Activated naive CD4-positive, alpha-beta T cell treated with anti-CD3 and anti-CD28 coated beads, Interleukin-2, amount 50 U/mL, for 24 hours (primary cell): ENCODE results near the gene FAM228A.
"Not testable (repeated sequence)": the region's sequence is repeated elsewhere in the genome, so short reads cannot be mapped to it uniquely, and the experiment has no call there.

Source experiments
- H3K27ac Mint-ChIP-seq: one replicate; pipeline ENCODE4 v1.8.0; 2021; ENCODE audit warnings: mild to moderate bottlenecking, mixed read lengths
- H3K27me3 Mint-ChIP-seq: one replicate; pipeline ENCODE4 v1.8.0; 2021; ENCODE audit warnings: mixed read lengths
- H3K36me3 Mint-ChIP-seq: one replicate; pipeline ENCODE4 v1.8.0; 2021; ENCODE audit warnings: mixed read lengths
- H3K4me1 Mint-ChIP-seq: one replicate; pipeline ENCODE4 v1.8.0; 2021; ENCODE audit warnings: mixed read lengths
- H3K4me3 Mint-ChIP-seq: one replicate; pipeline ENCODE4 v1.8.0; 2021; ENCODE audit warnings: mild to moderate bottlenecking, mixed read lengths
- H3K9me3 Mint-ChIP-seq: one replicate; pipeline ENCODE4 v1.8.0; 2021; ENCODE audit warnings: mixed read lengths

Gene FAM228A

DNA sequence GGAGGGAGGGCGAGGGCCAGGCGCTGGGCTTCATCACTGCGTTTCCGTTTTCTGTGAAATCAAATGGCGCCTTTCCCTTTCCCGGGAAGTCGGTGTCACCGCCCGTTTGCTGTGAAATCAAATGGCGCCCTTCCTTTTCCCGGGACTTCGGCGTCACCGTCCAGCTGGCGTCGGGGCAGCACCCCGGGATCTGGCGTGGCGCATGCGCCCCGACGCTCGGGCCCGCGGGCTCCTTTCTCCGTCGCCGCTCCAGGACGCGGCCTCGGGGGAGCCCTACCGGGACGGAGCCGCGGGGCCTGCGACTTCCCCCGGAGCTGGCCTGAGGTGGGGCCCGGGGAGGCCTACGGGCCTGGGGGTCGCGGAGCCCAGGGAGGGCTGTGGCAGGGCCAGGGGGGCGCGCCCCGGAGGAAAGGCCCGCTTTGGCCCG is at the start of gene FAM228A:
TSS of gene FAM228A (plus strand) at position 203 of the 427 bp plus-strand sequence. CDS start 428 bp downstream, outside the sequence.
- Mint-ChIP-seq H3K36me3 (no peaks in the 10 kb centered on the region), H3K27ac (no peak within 1 kb of the TSS), H3K9me3 (no peaks in the 10 kb centered on the region), H3K27me3 (peaks cover 3% of the 10 kb centered on the region), H3K4me3 (no peak within 1 kb of the TSS), H3K4me1 (no peaks in the 10 kb centered on the region)

DNA sequence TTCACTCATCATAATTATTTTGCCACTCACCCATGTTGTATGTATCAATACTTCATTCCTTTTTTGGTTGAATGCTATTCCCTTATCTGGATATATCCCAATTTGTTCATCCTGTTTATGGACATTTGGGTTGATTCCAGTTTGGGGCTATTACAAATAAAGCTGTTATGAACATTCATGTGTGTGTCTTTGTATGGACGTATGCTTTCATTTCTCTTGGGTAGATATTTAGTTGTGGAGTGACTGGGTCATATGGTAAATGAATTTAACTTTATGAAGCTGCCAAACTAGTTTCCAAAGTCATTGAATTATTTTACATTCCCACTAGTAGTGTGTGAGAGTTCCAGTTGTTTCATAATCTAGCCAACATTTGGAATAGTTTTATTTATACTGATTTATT is 48.9 kb upstream of the FAM228A start:
- Mint-ChIP-seq H3K27me3 (no peaks in the 10 kb centered on the region), H3K4me1 (peaks cover 12% of the 10 kb centered on the region), H3K36me3 (no peaks in the 10 kb centered on the region), H3K9me3 (no peaks in the 10 kb centered on the region), H3K4me3 (no peak overlapping the region), H3K27ac (no peak overlapping the region)

- Mint-ChIP-seq H3K4me1 (no peaks in the 10 kb centered on the region), H3K4me3 (no peak overlapping the region), H3K27ac (no peak overlapping the region), H3K36me3 (peaks cover 9% of the 10 kb centered on the region), H3K27me3 (no peaks in the 10 kb centered on the region), H3K9me3 (no peaks in the 10 kb centered on the region)
Observed at GRCh38 chr2:24132543-24132942, 42.3 kb upstream of the FAM228A start.

- H3K36me3 Mint-ChIP-seq, H3K4me3 Mint-ChIP-seq, H3K9me3 Mint-ChIP-seq, H3K27ac Mint-ChIP-seq, H3K27me3 Mint-ChIP-seq, H3K4me1 Mint-ChIP-seq: not testable (repeated sequence)
Observed at GRCh38 chr2:24140305-24140704, 34.5 kb upstream of the FAM228A start.

DNA sequence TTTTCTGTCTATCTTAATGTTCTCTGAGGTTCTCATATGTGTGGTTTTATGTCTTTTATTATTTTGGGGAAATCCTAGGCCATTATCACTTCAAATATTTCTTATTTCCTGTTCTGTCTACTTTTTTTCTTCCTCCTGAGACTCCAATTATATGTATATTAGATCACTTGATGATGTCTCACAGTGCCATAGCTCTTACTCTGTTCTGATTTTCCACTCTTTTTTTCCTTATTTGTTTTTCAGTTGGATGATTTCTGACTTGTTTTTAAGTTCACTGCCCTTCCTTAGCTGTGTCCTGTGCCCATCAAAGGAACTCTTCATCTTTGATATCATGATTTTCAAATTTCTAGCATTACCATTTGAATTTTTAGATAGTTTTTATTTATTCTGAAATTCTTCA is 27.5 kb upstream of the FAM228A start:
- Mint-ChIP-seq H3K27ac (no peak overlapping the region), H3K9me3 (peaks cover 14% of the 10 kb centered on the region), H3K27me3 (no peaks in the 10 kb centered on the region), H3K36me3 (peaks cover 33% of the 10 kb centered on the region), H3K4me1 (no peaks in the 10 kb centered on the region), H3K4me3 (no peak overlapping the region)

GRCh38 chr2:24152413-24153197 is 22.2 kb upstream of the FAM228A start:
- Mint-ChIP-seq H3K27ac (no peak overlapping the region), H3K27me3 (no peaks in the 10 kb centered on the region), H3K4me3 (no peak overlapping the region), H3K4me1 (no peaks in the 10 kb centered on the region), H3K9me3 (peaks cover 9% of the 10 kb centered on the region), H3K36me3 (peaks cover 24% of the 10 kb centered on the region)

DNA sequence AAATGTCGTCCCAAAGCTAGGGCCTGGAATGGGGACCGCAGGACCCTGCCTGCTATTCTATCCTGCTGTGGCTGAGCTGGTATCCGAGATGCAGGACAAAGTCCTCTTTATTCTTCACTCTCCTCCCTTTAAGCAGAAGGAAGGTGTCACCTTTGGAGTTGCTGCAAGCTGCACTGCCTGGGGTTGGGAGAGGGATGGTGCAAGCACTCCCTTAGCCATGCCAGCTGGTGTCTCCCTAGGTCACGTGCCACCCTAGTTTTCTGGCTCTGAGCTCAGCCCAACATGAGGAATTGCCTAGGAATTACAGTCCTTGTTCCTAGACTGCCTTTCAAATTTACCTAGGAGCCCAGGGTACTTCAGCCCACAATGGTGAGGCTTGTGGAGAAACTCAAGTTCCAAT is 21.4 kb upstream of the FAM228A start:
- no peak overlapping the region for H3K27ac Mint-ChIP-seq
- H3K36me3 Mint-ChIP-seq: peaks cover 20% of the 10 kb centered on the region
- H3K9me3 Mint-ChIP-seq: peaks cover 8% of the 10 kb centered on the region
- H3K4me3 Mint-ChIP-seq: no peak overlapping the region
- no peaks in the 10 kb centered on the region for H3K27me3 Mint-ChIP-seq
- H3K4me1 Mint-ChIP-seq: no peaks in the 10 kb centered on the region

DNA sequence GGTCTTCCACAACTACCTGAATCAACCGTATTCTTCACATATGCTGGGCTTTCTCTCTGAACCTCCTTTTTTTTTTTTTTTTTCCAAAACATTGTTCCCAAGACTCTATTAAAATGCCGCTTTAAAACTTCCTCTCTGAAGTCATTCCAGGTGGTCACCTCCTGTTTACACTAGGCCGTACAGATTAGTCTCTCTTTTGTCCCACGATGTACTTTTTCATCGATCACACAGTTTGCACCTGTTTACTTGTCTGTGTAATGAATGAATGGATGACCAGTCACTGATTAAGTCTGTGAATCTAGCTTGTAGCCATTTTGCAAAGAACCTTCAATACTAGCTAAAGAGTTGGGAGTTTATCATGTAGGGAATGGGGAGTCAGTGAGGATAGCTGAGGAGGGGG is 16.7 kb upstream of the FAM228A start:
- Mint-ChIP-seq H3K4me3 (no peak overlapping the region), H3K9me3 (no peaks in the 10 kb centered on the region), H3K27ac (no peak overlapping the region), H3K36me3 (peaks cover 3% of the 10 kb centered on the region), H3K27me3 (no peaks in the 10 kb centered on the region), H3K4me1 (no peaks in the 10 kb centered on the region)

GRCh38 chr2:24159708-24160107 is 15.1 kb upstream of the FAM228A start:
- Mint-ChIP-seq H3K27ac (no peak overlapping the region), H3K4me3 (no peak overlapping the region), H3K4me1 (no peaks in the 10 kb centered on the region), H3K9me3 (no peaks in the 10 kb centered on the region), H3K36me3 (peaks cover 3% of the 10 kb centered on the region), H3K27me3 (no peaks in the 10 kb centered on the region)

GRCh38 chr2:24160761-24161160 is 14.1 kb upstream of the FAM228A start:
- no peaks in the 10 kb centered on the region for H3K4me1 Mint-ChIP-seq
- H3K9me3 Mint-ChIP-seq: no peaks in the 10 kb centered on the region
- no peaks in the 10 kb centered on the region for H3K27me3 Mint-ChIP-seq
- H3K27ac Mint-ChIP-seq: no peak overlapping the region
- H3K36me3 Mint-ChIP-seq: peaks cover 3% of the 10 kb centered on the region
- no peak overlapping the region for H3K4me3 Mint-ChIP-seq

- H3K27me3 Mint-ChIP-seq: no peaks in the 10 kb centered on the region
- H3K4me1 Mint-ChIP-seq: no peaks in the 10 kb centered on the region
- no peak overlapping the region for H3K27ac Mint-ChIP-seq
- no peaks in the 10 kb centered on the region for H3K9me3 Mint-ChIP-seq
- H3K36me3 Mint-ChIP-seq: peaks cover 2% of the 10 kb centered on the region
- no peak overlapping the region for H3K4me3 Mint-ChIP-seq
Observed at GRCh38 chr2:24162494-24162893, 12.4 kb upstream of the FAM228A start.

GRCh38 chr2:24163186-24163585 is 11.7 kb upstream of the FAM228A start:
- Mint-ChIP-seq H3K4me3 (no peak overlapping the region), H3K36me3 (peaks cover 5% of the 10 kb centered on the region), H3K27me3 (no peaks in the 10 kb centered on the region), H3K9me3 (no peaks in the 10 kb centered on the region), H3K4me1 (no peaks in the 10 kb centered on the region), H3K27ac (no peak overlapping the region)

DNA sequence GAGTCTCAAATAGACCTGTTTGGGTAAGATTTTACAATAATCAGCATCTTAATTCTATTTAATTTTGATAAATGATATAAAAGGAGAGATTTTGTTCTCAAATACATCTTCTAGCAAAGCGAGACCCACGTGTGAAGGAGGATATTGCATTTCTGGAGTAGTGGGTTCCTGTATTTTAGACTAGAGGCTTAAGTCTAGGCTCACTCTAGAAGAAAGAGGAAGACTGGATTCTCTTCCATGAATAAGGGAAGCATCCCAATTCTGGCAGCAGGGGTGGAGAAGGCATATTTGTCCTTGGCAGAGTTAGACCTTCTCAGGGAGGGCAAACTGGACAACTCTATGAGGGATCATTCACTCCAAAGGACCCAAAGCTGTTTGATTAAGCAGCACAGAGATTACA is 11.3 kb upstream of the FAM228A start:
- H3K27ac Mint-ChIP-seq: no peak overlapping the region
- no peaks in the 10 kb centered on the region for H3K4me1 Mint-ChIP-seq
- H3K4me3 Mint-ChIP-seq: no peak overlapping the region
- H3K36me3 Mint-ChIP-seq: peaks cover 9% of the 10 kb centered on the region
- H3K27me3 Mint-ChIP-seq: no peaks in the 10 kb centered on the region
- no peaks in the 10 kb centered on the region for H3K9me3 Mint-ChIP-seq

DNA sequence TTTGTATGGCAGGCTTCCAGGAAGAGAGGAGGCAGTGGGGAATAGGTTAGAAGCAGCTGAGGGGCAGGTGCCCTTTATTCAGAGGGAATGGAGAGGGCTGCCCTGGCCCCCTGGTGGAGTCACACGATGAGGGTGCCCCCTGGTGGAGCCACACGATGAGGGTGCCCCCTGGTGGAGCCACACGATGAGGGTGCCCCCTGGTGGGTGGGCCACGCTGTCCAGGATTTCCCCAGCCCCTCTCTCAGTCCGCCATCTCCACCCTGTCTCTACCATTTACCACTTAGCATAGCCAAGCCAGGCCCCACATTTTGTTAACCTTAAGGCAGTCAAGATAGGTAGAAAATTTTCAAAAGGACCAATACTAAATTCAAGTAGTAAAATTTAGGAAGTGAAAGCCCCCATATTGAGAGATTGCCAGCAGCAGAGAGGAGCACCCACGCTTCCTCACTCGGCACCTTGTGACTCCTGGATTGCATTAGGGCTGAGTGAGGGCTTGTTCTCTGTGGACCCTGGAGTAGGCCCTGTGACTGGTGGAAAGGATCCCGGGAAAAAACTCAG is 10.4 kb upstream of the FAM228A start:
- Mint-ChIP-seq H3K27me3 (no peaks in the 10 kb centered on the region), H3K4me1 (no peaks in the 10 kb centered on the region), H3K4me3 (no peak overlapping the region), H3K27ac (no peak overlapping the region), H3K9me3 (no peaks in the 10 kb centered on the region), H3K36me3 (peaks cover 7% of the 10 kb centered on the region)

- peaks cover 7% of the 10 kb centered on the region for H3K36me3 Mint-ChIP-seq
- H3K4me3 Mint-ChIP-seq: no peak overlapping the region
- peaks cover 1% of the 10 kb centered on the region for H3K27me3 Mint-ChIP-seq
- no peaks in the 10 kb centered on the region for H3K9me3 Mint-ChIP-seq
- H3K27ac Mint-ChIP-seq: no peak overlapping the region
- no peaks in the 10 kb centered on the region for H3K4me1 Mint-ChIP-seq
Observed at GRCh38 chr2:24169023-24169422, 5.8 kb upstream of the FAM228A start.

- Mint-ChIP-seq H3K36me3 (no peaks in the 10 kb centered on the region), H3K4me3 (no peak overlapping the region), H3K4me1 (no peaks in the 10 kb centered on the region), H3K9me3 (no peaks in the 10 kb centered on the region), H3K27ac (no peak overlapping the region), H3K27me3 (peaks cover 3% of the 10 kb centered on the region)
Observed at GRCh38 chr2:24175631-24176187, 856 bp downstream of the FAM228A start.
